HG02885 (cell line): ENCODE results near the gene GSKIP.
"Not testable (repeated sequence)": the region's sequence is repeated elsewhere in the genome, so short reads cannot be mapped to it uniquely, and the experiment has no call there.

ENCODE experiments used
- ATAC-seq: cut with Tn5 transposase; IDR thresholded peaks from one replicate; pipeline ENCODE4 v1.9.1; 2021; ENCODE audit warnings: mild to moderate bottlenecking; ENCODE audit not compliant: unreplicated experiment, poor library complexity

Gene GSKIP

GRCh38 chr14:96362965-96363750 is at the start of gene GSKIP, which contains the start of gene ATG2B:
TSS of gene GSKIP (plus strand) at chr14:96363526. CDS start at chr14:96382248, 18,722 bp downstream.
TSS of gene ATG2B (minus strand) at chr14:96363341. CDS start at chr14:96362976, 365 bp downstream.
- peak; percentile 78 for ATAC-seq

- ATAC-seq = no peak
These were observed 47.2 kb upstream of the GSKIP start for GRCh38 chr14:96316087-96316486.

- no peak for ATAC-seq
These were observed 44.5 kb upstream of the GSKIP start for GRCh38 chr14:96318836-96319235.

GRCh38 chr14:96320605-96321004 is 42.7 kb upstream of the GSKIP start:
- no peak for ATAC-seq

GRCh38 chr14:96324219-96324618 is 39.1 kb upstream of the GSKIP start:
- no peak for ATAC-seq

- no peak for ATAC-seq
These were observed 24.8 kb upstream of the GSKIP start for GRCh38 chr14:96338551-96338950.

GRCh38 chr14:96341323-96341722 is 22.0 kb upstream of the GSKIP start:
- ATAC-seq = no peak

GRCh38 chr14:96345669-96346068 is 17.7 kb upstream of the GSKIP start:
- no peak for ATAC-seq

- not testable (repeated sequence) for ATAC-seq
These were observed 15.4 kb upstream of the GSKIP start for GRCh38 chr14:96347957-96348356.

- no peak for ATAC-seq
These were observed 13.8 kb upstream of the GSKIP start for GRCh38 chr14:96349286-96350075.

GRCh38 chr14:96351986-96352385 is 11.3 kb upstream of the GSKIP start:
- no peak for ATAC-seq

GRCh38 chr14:96352708-96353107 is 10.6 kb upstream of the GSKIP start:
- ATAC-seq = no peak

- ATAC-seq = no peak
These were observed 9.1 kb upstream of the GSKIP start for GRCh38 chr14:96354246-96354645.

GRCh38 chr14:96357216-96357615 is 6.1 kb upstream of the GSKIP start:
- ATAC-seq = no peak

- ATAC-seq = no peak
These were observed 3.4 kb upstream of the GSKIP start for GRCh38 chr14:96359959-96360358.

GRCh38 chr14:96362071-96362964 is 1.0 kb upstream of the GSKIP start:
- peak; percentile 28 for ATAC-seq

GRCh38 chr14:96363751-96364336 is 518 bp downstream of the GSKIP start:
- peak; percentile 33 for ATAC-seq

- no peak for ATAC-seq
These were observed 1.6 kb downstream of the GSKIP start for GRCh38 chr14:96364962-96365361.

- ATAC-seq = no peak
These were observed 5.2 kb downstream of the GSKIP start for GRCh38 chr14:96368534-96368933.

GRCh38 chr14:96370528-96370927 is 7.2 kb downstream of the GSKIP start:
- no peak for ATAC-seq
